ENCODE data around the gene EDIL3. TPM values are rescaled to one million over a fixed set of nuclear protein-coding genes. Genes with fewer than 3 reads are reported as not detected.

The EDIL3 gene
- total RNA-seq, 1 experiment from 2014 or later = 0.32 TPM

GRCh38 chr5:84113246-84114105 is 271.2 kb downstream of the EDIL3 start:
- no peaks in the 10 kb centered on the region for H3K36me3 ChIP-seq (ENCODE audit: control insufficient read depth in 1 of 2, insufficient read depth in 2 of 2, low read length in 2 of 2)
- intact Hi-C loops (cut with micrococcal nuclease) = no loop called here
- ChIA-PET RAD21 (ENCODE audit: low non-redundant PET in 1 of 2, low total read pairs in 2 of 2, uncharacterized antibody in 2 of 2, unreplicated experiment in 2 of 2) (no interaction called here), CTCF (no interaction called here), POLR2A (no interaction called here)
- H3K27me3 ChIP-seq (ENCODE audit: insufficient read depth, low read length) = no peaks in the 10 kb centered on the region
- H3K9ac ChIP-seq (ENCODE audit: low read length) = no peak overlapping the region
- H3K4me1 ChIP-seq (ENCODE audit: control insufficient read depth in 1 of 2, insufficient read depth in 2 of 2, low read length in 2 of 2) = peaks cover 8 to 13% of the 10 kb centered on the region in 2 experiments
- no peak overlapping the region for H2AFZ ChIP-seq (ENCODE audit: low read depth, low read length, poor library complexity, severe bottlenecking)
- DNase-seq (ENCODE audit: low read depth, low spot score) (peak; percentile 10), ATAC-seq (peak; percentile 83)
- peak; percentile 34; the same call in 1 of the 2 replicates for TF ChIP-seq JUND (IDR thresholded peaks at IDR 0.05)
- no peak for TF ChIP-seq EZH2phosphoT487 (IDR thresholded peaks at IDR 0.05; ENCODE audit: borderline replicate concordance)
- TF ChIP-seq FOSL1 (IDR thresholded peaks at IDR 0.05; ENCODE audit: low read depth) = peak; percentile 32; the same call in 1 of the 2 replicates
- no peak for TF ChIP-seq POLR2A (IDR thresholded peaks at IDR 0.05; ENCODE audit: borderline replicate concordance, extremely low read depth, insufficient read depth, insufficient read length)
- TF ChIP-seq ZBTB33 (IDR thresholded peaks at IDR 0.05; ENCODE audit: extremely low read depth, insufficient replicate concordance, low read length) = no peak
- no peak for TF ChIP-seq YY1 (IDR thresholded peaks at IDR 0.05; ENCODE audit: extremely low read depth, insufficient replicate concordance, low read depth, low read length)
- TF ChIP-seq ELF1 (IDR thresholded peaks at IDR 0.05; ENCODE audit: borderline replicate concordance, low read depth) = no peak
- no peak for TF ChIP-seq MAX (IDR thresholded peaks at IDR 0.05)
- no peak for TF ChIP-seq POLR2AphosphoS5 (IDR thresholded peaks at IDR 0.05; ENCODE audit: low read depth, low read length)
- no peak for TF ChIP-seq REST (IDR thresholded peaks at IDR 0.05; ENCODE audit: low read depth)
- H4K20me1 ChIP-seq (ENCODE audit: insufficient read depth) = no peaks in the 10 kb centered on the region
- no peaks in the 10 kb centered on the region for H3K79me2 ChIP-seq (ENCODE audit: insufficient read depth, low read length)
- H3K9me2 ChIP-seq (ENCODE audit: insufficient read depth) = no peaks in the 10 kb centered on the region
- no TSS peak for BruUV-seq (replicated peaks)
- H3K4me2 ChIP-seq (ENCODE audit: low read length) = peak overlapping the region; percentile 36; the same call in 1 of the 2 replicates
- H3K4me3 ChIP-seq (replicated peaks in 1 of 2; ENCODE audit: low read depth in 1 of 2, low read length in 2 of 2) = no peak overlapping the region
- no peaks in the 10 kb centered on the region for H3K9me3 ChIP-seq (ENCODE audit: control insufficient read depth in 1 of 2, insufficient read depth in 1 of 2, low read depth in 1 of 2, low read length in 2 of 2)
- H3K27ac ChIP-seq (ENCODE audit: low read depth, low read length) = no peak overlapping the region

Measured in HCT116 (cell line).